Suprapubic skin (tissue), 3 donors: Measurements from ENCODE around the gene MCC.

Experiments used
- POLR2A ChIP-seq, 2 donors: fragments of 450-650 bp; IDR thresholded peaks; one replicate each; pipeline ENCODE4 v1.6.1; 2017; ENCODE audit warnings: antibody characterized with exemption in 2 of 2, mild to moderate bottlenecking in 2 of 2, moderate library complexity in 2 of 2
- TF ChIP-seq, protein P1 (sequence below), 2 donors: fragments of 200-600 bp in 1 of 2; fragments of 450-650 bp in 1 of 2; sonication (generic) in 1 of 2; IDR thresholded peaks; one replicate each; pipeline ENCODE4 v1.5.1; 2016 to 2019; ENCODE audit warnings: antibody characterized with exemption in 2 of 2, mild to moderate bottlenecking in 1 of 2, moderate library complexity in 1 of 2

DNA sequence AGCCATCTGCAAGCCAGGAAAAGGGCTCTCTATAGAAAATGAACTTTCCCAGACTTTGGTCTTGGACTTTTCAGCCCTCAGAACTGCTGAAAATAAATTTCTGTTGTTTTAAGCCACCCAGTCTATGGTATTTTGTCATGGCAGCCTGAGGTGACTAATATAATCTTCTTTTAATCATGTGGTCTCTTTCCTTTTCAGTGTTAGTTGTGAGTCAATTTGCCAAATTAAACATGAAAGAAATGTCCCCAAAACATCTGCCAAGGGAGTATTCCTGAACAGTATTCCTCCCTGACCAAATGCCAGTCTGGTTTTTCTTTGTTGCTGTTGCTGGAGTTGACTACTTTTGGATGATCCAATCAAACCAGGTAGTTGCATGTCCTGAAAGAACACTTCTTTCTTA, 20.5 kb upstream of the MCC start:
- TF ChIP-seq, protein P1, sequence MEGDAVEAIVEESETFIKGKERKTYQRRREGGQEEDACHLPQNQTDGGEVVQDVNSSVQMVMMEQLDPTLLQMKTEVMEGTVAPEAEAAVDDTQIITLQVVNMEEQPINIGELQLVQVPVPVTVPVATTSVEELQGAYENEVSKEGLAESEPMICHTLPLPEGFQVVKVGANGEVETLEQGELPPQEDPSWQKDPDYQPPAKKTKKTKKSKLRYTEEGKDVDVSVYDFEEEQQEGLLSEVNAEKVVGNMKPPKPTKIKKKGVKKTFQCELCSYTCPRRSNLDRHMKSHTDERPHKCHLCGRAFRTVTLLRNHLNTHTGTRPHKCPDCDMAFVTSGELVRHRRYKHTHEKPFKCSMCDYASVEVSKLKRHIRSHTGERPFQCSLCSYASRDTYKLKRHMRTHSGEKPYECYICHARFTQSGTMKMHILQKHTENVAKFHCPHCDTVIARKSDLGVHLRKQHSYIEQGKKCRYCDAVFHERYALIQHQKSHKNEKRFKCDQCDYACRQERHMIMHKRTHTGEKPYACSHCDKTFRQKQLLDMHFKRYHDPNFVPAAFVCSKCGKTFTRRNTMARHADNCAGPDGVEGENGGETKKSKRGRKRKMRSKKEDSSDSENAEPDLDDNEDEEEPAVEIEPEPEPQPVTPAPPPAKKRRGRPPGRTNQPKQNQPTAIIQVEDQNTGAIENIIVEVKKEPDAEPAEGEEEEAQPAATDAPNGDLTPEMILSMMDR (IDR thresholded peaks at IDR 0.05) = no peak
- no peak for TF ChIP-seq POLR2A (IDR thresholded peaks at IDR 0.05)
